ENCODE measurements around the gene USP6NL.

USP6NL gene

DNA sequence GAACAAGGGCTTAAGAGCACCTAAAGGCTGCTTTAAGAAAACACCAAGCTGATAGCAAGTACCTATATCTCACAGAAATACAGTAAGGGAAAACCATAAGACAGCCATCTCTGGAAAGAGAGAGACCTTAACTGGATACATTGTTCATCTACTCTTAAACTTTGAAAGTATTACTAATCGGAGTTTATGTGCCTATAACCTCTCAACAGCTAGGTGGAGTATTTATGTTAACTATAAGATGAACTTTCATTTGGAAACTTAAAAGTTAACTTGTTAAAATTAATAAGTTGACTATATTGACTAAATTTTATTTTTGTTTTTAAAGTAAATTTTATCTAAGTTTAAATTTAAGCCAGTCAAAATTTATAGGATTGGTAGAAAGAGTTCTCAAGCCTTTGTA is 90.6 kb downstream of the USP6NL start:
- DNase-seq: no peak

DNA sequence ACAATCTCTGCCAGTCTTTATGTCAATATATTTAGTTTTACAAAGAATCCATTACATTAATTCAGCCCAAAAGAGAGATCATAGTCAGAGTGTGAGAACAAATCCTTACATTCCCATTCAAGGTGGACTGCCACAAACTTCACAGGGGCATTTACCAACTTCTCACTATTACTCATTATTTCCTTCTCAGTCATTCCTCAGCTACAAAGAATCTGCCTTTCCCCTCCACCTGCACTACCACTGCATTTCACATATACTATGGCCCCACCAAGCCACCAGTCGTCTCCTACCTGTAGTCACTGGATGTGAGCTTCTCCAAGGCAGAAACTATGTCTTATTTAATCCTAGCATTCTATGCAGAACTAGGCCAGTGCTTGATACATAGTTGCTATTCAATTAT is 94.3 kb downstream of the USP6NL start:
- DNase-seq: no peak

DNA sequence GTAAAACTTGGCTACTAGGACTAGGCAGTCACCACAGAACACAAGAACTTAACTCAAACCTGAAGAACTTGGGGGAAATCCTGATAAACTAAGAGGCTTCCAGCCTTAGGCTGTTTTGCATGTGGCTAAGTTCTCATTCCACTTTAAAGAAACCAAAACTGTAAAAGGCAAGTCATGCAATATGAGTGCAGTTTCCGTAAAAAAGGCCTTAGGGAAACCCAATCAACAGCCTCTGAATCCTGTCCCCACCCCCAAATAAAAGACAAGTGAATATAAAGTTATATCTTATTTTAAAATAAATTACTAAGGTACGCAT is 95.1 kb downstream of the USP6NL start:
- no peak for DNase-seq

DNA sequence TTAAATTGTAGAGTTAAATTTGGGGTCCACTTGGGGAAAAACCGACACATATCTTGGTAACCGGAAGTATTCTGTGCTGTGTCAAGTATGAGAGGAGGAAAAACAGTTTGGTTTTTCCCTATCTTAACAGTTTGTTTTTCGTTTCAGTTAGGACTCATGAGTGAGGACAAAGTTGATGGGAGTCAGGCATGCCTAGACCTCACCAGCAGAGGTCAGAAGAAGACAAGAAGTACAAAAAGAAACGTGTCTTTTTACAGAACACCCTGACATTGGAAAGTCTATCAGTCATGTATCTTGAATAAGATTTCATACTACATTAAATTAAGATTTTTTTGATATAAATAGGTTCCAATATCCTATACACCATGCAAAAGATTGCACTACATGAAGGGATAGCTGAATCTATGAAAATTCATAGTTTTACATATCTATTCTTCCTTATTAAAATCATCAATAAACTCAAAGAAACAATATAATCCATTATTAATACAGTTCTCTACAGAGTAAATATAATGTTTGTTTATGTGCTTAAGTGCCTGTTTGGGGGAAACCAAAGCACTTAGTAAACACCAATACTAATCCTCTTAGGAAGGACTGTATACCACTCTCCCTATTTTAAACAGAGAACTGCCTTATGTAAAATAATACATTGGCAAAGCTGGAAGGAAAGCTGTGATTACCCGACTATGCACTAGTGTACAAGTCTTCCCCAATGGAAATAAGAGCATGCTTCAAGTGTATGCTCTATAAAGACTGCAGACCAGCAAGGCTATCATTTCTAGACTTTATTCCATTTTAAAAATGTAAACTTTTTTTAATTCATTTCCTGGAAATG is 95.6 kb downstream of the USP6NL start:
- peak in 15 of 51 donors; percentile 6 to 66 (median 32) for DNase-seq

DNA sequence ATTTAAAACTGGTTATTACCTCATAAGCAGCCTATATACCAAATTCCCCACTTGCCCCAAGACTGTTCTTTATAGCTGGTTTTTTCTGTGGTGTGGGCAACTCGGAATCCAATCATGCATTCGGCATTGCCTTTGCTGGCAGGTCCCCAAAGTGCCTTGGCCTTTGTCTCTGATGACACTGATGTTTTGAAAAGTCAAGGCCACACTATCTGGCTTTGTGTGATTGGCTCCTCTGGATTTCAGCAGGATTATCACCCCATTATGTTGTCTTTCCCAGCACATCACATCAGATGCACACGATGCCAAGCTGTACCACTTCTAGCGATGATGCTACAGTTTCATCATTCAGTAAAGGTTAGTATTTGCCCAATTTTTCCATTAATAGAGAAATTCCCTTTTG is 97.7 kb downstream of the USP6NL start:
- no peak for DNase-seq

DNA sequence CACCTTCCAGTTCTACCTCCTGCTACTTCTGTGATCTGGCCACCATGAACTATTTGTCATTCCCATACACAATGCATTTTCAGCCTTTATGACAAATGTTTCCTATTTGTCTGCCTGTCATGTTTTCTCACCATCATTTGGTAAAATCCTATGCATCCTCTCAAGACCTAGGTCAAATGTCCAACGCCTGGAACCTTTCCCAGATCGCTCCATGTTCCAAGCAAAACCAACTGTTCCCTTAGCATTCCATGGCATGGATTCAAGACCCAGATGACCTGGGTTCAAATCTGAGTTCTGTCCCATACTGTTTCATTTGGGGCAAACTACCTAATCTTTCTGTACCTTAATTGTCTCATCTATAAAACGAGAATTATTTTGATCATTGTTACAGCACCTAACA is 98.9 kb downstream of the USP6NL start:
- no peak for DNase-seq

DNA sequence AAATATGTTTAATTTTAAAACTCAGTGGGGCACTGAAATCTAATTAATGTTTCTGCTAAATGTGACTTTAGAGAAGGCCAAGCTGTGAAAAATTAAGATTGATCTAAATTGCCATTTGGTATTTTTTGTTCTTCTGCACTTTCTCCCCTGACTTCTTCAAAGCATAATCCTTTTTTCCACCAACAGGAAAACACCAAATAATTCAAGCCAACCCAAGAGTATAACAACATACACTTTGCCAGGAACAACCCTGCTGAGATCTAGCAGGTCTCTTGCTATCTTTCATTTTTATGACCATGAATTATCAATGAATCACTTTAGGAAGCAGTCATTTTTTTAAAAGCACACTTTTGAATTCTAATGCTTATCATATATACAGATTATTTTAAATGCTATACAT is 100.1 kb downstream of the USP6NL start:
- DNase-seq: no peak

DNA sequence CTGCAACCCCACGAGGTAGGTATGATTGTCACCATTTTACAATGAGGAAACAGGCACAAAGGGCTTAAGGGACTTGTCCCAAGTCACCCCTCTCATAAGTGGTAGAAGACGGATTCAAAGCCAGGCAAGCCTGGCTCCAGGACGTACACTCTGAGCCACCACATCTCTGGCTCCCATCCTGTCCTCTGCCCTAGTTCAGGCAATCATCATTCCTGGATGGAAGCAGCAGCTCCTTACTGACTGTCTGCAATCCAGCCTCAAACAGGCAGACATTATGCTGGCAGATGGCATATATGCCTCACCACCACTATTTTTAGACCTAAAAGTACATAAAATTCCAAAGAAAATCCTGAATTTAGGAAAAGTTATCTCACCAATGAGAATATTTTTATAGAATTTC is 100.7 kb downstream of the USP6NL start:
- no peak for DNase-seq

DNA sequence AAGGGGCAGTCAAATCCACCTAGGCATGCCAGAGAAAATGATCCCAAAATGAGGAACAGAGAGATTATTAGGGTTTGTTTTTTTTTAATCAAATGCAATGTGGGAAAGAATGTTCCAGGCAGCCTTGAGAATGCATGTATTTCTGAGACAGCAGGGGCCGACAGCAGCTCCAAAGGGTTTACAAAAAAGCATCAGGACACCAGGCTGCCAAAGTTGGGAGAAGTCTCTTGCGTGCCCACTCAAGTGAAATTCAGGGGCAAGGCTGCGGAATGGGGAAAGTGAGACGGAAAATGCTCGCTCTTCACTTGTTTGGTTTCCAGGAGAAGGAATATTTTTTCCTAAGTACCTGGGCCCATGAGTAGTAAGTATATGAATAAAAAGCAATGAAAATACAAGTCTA is 101.2 kb downstream of the USP6NL start:
- no peak for DNase-seq

DNA sequence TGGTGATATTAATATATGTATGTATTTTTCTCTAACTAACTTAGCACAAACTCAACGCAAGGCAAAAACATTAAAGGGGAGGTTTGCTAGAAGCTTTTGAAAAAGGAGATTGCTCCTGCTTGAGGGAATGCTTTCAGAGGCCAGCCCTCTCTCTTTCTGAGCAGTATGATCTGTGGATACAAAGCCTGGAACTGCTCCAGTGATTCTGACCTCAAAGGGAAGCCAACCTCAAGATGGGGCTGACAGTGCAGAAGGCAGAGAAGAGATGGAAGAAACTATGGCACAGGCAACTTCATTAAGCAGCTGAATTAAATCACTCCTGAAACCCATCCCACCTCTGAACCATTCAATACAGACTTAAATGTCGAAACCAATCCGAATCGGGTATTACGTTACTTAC is 102.4 kb downstream of the USP6NL start:
- DNase-seq: no peak

DNA sequence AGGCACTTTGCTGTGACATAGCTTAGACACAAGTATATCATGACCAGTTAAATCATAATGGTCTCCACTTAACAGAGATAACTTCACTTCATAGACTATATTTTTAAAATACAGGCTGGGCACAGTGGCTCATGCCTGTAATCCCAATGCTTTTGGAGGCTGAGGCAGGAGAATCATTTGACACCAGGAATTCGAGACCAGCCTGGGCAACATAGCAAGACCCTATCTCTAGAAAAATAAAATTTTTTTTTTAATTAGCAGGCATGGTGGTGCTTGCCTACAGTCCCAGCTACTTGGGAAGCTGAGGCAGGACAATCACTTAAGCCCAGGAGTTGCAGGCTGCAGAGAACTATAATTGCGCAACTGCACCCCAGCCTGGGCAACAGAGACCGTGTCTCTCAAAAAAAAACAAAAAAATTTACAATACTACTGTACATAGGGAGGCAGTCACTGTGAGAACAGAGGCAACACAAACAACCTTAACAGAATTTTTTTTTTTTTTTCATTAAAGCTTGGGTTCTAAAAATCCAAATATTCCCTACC is 105.1 kb downstream of the USP6NL start:
- no peak for DNase-seq

DNA sequence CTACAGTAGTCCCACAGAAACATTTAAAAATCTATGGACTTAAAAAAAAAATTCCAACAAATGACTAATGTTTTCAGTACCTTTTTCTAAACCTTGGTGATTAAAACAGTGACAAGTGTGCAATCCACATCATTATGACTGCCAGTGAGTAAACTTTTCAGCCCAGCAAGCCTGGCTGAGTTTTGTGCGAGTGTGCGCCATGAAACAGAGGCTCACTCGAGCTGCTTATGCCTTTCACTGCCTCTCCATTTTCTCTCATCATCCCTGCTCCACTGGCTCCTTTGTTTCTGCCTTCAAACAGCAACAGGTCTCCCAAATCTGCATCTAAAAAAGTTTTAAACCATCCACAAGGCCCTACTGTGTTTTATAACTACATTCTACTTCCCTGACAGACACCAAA is 105.8 kb downstream of the USP6NL start:
- peak in 10 of 51 donors; percentile 12 to 37 (median 20) for DNase-seq

DNA sequence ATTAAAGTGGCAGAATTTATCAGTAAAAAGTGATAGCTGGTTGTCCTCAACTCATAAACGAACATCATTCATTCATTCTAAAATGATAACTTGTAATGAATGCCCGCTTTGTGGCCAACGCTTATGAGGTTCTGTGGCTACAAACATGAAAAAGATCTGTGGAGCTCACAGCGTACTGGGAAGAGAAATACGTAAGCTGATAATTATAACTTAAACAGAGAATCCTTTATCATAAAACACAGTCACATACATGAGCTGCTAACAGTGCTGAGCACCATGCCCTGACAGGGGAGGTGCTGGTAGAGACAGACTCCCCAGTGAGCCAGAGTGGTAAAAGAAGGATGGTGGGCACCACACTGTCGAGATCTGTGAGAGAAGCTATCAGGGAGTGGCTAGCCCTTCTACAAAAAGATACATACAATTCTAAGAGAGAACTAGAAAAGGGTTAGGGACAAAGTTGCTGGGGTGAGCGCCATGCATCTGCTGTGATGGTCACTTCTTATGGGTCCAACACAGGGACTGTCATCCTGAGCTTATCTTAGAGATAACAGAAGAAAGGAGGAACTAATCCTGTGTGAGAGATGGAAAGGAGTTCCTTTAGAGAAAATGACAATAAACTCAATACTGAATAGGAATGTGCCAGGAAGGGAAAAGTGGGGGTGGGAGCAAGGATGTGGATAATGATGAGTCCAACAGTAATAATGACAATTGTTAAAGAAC is 106.7 kb downstream of the USP6NL start:
- no peak for DNase-seq

DNA sequence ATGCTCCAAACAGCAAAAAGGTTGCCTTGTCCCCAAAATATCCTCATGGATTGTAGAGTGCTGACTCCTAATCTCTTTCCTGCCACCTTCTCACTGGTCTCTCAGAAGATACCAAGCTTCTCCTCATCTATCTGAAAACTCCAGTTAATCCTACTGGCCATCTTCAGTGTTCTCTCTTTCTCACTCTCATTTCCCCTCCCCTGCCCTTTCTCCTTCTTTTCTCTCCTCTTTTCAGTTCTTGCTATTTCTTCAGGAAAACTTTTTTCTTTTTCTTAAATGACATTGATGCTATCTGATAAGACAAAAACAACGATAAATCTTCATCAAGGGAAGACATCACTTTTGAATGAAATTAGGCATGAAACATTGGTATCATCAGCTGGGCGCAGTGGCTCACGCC is 109.8 kb downstream of the USP6NL start:
- no peak for DNase-seq

DNA sequence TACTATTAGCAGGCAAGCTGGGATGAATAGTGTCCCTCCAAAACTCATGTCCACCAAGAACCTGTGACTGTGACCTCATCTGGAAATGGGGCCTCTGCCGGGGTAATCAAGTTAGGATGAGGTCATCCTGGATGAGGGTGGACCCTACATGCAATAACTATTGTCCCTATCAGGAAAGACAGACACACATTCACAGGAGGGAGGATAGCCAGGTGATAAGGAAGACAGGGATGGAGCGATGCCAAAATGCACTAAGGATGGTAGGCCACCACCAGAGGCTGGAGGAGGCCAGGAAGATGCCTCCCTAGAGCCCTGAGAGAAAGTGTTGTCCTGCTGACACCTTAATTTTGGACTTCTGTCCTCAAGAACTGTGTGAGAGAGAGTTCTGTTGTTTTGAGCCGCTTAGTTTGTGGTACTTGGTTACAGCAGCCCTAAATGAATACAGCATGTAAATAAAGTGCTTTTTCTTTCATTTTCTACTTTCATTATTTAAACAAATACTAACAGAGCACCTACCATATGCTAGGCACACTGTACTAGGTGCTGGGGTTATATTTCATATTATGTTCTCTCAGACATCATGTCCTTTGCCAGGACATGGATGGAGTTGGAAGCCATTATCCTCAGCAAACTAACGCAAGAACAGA is 111.9 kb downstream of the USP6NL start:
- DNase-seq: no peak

DNA sequence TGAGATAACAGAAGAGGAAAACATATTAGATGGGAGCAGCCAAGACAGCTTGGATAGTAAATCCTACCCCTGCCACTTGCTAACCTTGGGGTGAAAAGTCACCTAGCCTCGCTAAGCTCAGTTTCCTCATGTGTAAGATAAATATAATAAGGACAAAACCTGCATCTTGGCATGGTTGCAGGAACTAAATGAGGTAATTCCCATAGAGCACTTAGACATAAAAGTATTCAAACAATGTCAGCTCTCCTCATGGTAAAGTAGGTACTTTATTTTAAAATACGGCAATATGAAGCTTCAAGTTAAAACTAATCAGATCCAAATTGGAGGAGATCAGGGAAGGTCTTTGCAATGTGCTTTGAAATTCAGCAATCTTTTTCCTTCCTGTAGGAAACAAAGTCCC is 113.1 kb downstream of the USP6NL start:
- DNase-seq: no peak

DNA sequence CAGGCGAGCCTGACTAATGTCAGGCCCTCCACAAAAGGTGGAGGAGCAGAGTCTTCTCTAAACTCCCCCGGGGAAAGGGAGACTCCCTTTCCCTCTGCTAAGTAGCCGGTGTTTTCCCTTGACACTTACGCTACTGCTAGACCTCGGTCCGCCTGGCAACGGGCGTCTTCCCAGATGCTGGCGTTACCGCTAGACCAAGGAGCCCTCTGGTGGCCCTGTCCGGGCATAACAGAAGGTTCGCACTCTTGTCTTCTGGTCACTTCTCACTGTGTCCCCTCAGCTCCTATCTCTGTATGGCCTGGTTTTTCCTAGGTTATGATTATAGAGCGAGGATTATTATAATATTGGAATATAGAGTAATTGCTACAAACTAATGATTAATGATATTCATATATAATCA is 116.5 kb downstream of the USP6NL start:
- peak in 14 of 51 donors; percentile 5 to 62 (median 17) for DNase-seq

DNA sequence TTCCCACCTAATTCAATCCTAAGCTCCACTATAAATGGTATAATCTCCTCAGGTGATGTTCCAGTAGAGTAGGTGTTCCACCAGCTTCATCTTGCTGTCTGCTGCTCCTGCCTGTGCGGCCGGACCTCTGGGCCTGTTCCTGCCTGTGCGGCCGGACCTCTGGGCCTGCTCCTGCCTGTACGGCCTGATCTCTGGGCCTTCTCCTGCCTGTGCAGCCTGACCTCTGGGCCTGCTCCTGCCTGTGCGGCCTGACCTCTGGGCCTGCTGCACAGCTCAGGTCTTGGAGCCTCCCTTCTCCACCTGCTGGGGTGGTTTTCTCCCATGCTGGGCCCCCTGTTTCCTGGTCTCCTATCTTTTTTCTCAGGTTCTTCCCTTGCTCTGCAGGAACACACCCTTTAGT is 117.8 kb downstream of the USP6NL start:
- DNase-seq: no peak

DNA sequence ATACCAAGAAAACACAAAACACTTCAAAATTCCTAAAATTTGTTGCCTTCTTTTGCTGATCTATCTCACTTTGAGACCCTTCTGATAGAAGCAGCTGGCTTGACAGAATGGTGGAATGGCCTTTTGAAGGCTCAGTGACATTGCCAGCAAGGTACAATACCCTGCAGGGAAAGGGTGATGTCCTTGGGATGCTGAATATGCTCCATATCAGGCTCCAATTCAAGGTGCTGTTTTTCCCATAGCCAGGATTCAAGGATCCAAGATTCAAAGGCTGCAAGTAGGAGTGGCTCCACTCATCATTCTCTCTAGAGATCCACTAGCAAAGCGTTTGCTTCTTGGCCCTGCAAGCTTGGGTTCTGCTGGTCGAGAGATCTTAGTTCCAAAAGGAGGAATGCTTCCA is 120.4 kb downstream of the USP6NL start:
- no peak for DNase-seq

DNA sequence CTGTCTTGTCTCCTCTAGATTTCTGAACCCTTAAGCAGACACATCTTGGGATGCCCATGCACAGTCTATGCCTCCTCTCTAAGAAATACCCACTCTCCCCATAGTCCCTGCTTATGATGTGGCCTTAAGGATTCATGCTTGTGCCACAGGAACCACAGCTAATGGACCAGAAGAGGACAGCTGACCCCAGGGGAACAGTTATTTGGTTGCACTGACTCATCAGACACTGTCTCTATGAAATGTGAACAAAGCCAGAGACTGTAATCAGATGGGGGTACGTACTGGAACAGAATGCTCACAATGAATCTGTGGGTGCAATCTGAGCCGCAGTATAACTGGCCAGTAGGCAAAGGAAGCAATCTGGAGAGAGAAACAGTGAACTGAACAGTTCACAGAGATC is 121.9 kb downstream of the USP6NL start:
- no peak for DNase-seq

DNA sequence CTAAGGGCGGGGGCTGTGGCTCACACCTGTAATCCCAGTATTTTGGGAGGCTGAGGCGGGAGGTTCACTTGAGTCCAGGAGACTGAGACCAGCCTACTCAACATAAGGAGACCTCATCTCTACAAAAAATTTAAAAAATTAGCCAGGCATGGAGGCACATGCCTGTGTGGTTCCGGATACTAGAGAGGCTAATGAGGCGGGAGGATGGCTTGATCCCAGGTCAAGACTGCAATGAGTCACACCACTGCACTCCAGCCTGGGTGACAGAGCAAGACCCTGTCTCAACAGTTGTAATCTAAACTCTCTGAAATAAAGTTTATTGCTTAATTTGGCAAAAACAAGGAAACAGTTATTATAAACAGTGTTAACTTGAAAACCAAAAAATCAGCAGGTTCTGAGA is 123.3 kb downstream of the USP6NL start:
- DNase-seq: no peak

All from hypothalamus (tissue), 51 donors.